ENCODE data around the gene SERPINB5.

DNA sequence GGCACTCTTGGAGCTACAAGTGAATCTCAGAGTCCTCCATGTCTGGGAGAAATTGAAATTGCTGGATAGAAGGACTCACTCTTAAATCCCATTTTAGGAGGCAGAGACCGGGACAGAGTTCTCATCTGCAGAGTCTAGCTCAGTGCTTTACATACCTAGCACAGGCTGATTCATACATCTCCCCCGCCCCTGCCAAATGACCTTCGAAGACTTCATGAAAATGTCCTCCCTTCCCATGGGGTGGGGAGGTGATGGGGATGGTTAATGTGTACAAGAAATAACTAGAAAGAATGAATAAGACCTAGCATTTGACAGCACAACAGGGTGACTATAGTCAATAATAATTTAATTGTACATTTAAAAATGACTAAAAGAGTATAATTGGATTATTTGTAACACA lies 8.2 kb upstream of the SERPINB5 start:
- TF ChIP-seq CTCF (IDR thresholded peaks at IDR 0.05; ENCODE audit: low read depth, low read length, poor library complexity, severe bottlenecking) (no peak), EZH2phosphoT487 (IDR thresholded peaks at IDR 0.05; ENCODE audit: borderline replicate concordance, low read length) (no peak)

All from DOHH2 (cell line).